Putamen (tissue), 1 donor: ENCODE data around the gene USPL1.
A peak's percentile ranks its signal among the peaks of the same experiment; 100 is the strongest.
"Not testable (repeated sequence)": the region's sequence is repeated elsewhere in the genome, so short reads cannot be mapped to it uniquely, and the experiment has no call there.

Experiments
- DNase-seq: peaks from one replicate; pipeline ENCODE4 v3.0.0-alpha.2; 2016; ENCODE audit warnings: low spot score

The USPL1 gene

DNA sequence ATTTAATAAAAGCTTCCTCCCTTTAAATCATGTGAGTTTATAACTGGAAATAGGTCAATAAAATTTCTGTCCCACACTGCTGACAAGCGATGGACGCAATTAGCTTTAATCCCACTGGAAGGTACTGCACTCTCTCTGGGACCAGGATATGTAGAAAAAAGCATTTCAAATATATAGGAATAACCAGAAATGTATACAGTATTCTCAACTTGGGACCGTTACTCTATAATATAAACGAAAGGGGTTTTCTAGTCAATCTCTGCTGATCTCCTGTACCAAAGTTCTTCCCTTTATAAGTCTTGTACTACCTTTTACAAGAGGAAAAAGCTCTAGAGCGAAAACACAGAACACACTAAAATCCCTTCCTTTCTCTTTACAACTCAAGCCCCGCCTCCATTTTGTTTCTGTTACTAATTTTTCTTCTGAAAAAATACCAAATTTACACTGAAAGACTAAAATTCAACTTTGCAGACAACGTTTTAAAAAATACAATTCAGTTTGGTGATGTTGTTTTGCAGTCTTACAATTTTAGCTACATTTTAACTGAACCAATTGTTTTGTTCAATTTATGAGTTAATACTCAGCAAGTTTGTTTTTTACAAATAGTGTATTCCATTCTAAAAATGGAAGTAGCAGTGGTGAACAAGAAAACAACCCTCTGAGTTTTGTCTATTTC lies 1.7 kb upstream of the USPL1 start:
- DNase-seq, result no peak

DNA sequence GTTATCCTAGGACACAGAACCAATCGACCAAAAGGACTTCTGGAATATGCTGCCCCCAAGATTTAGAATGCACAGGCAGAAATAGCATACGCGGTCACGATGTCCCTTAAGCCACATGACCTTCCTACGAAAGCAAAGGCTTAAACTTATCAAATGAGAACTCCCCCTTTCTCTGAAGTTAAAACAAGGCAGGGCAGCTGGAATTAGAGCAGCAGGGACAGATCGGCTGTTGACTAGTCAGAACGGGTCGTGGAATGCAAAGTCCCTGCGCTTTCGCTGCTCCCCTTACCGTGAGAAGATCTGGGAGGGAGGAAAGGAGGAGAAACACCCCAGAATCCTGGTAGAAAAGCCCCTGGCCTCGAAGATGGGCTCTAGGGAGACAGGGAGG lies 799 bp upstream of the USPL1 start:
- DNase-seq, result peak; percentile 89

DNA sequence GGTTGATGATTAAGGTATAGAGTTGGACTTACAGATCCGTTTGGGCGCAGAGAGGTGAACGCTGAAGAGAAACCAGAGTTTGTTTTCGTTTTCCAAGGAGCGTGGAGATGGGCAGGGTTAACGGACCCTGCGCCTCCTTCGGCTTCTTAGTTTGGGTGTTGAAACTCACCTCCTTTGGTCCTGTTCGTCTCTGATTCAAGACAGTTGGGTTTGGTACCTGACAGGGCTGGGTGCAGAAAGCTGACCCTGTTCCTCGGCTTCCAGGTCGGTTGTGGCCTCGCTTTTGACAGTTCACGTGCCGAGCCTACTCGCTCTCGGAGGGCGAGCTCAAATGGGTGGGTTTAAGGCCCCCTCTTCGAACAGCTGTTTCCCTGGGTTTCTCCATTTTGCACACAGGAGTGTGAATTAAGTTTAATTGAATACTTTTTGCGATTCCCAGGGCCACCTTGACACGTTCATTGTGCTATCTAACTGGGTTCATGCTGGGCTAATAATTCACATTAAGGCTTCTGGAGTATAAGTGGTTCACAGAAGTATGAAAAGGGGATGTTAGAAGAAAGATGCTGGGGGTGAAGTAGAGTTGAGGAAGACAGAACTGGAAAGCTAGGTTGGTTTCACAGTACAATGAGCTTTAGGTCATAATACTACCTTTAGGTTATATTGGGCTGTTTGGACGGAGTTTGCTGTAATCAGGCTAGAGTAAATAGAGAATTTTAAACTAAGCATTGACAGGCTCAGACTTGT lies 638 bp downstream of the USPL1 start:
- DNase-seq, result no peak

DNA sequence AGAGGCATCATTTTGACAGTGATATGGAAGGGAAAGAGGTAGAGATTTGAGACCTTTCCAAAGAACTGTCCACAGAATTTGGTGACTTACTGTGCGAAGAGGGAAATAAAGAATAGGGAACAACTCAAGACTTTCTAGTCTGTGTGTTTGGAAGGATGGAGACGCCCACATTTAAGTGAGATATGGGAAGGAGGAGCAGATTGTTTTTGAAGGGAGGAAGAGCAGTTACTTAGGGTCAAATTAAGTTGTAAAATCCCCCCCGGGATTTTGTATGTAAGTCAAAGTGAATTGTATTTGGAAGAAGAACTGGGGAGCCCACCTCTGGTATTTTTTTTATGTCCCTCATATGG lies 1.2 kb downstream of the USPL1 start:
- DNase-seq, result no peak

DNA sequence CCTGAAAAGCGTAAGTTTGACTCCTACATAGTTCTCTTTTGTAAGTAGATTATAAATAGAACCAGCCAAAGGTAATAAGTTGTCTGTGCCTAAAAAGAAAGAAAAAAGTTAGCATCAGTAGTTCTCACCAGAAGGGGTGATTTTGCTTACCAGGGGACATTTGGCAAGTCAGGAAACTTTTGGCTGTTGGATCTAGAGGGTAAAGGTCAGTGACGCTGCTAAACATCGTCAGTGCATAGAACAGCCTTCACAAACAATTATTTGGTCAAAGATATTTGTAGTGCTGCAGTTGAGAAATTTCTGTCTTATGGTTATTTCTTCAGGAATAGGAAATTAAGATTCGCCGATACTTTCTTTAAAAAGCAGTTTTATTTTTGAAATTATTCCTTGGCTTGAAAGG lies 2.0 kb downstream of the USPL1 start:
- no peak for DNase-seq

DNA sequence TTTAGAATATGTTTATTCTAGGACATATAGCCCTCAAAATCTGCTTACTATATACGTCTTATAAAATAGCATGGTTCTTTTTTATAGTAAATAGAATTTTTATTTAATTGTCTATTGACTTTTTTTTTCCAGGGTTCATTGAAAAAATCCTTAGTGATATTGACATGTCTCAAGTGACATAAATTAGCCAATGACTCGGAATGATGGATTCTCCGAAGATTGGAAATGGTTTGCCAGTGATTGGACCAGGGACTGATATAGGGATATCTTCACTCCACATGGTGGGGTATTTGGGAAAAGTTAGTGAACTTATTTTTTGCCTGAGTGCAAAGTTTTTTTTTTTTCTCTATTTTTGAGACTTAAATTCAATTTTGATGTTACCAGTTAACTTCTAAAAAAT lies 3.2 kb downstream of the USPL1 start:
- no peak for DNase-seq

DNA sequence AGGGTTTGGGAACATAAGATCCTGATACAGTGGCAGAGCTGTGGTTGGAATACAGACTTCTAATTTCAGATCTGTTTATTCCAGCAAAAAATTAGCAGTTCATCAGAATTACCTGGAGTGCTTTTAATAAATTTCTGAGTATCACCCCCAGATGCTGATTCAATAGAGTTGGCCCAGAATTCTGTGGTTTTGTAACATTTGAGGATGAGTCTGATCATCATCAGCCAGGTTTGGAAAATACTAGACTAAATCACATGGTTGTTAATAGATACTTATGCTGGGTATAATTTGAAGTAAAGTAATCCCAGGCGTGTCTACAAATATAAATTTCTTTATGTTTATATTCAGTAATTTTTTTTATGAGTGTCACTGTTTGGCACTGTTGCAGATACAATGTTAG lies 4.8 kb downstream of the USPL1 start:
- no peak for DNase-seq

DNA sequence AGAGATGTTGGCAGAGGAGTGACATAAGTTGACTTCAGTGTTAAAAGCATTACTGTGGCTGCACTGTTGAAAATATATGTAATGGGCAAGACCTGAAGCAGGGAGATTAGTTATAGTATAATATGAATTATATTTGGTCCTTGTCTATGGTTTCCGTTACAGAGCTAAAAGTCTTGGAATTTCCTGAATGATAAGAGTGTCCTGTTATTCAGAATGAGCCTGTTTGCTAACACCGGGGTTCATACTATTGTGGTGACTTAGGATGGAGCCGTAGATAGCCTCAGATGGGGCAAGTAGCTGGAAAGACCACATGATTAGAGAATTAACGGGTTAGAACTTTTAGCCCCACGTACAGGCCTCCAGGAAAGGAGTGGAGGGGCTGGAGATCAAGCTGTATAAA lies 5.7 kb downstream of the USPL1 start:
- DNase-seq, result no peak

DNA sequence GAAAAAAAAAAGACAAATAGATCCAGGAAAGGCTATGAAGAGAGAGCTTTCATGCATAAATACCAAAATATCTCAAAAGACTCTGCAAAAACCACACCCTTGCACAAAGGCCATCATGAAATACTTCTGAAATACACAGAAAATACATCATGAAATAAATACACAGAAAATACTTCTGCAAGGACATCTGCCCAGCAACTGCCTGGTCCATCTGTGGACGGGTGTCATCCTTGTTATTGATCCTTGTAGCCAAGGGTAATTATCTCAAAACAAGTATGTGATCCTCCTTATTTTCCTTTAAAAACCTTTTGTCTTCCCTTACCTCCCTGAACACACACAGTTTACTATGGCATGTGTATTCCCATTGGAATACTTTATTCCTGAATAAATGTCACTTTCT lies 6.9 kb downstream of the USPL1 start:
- DNase-seq, result no peak

DNA sequence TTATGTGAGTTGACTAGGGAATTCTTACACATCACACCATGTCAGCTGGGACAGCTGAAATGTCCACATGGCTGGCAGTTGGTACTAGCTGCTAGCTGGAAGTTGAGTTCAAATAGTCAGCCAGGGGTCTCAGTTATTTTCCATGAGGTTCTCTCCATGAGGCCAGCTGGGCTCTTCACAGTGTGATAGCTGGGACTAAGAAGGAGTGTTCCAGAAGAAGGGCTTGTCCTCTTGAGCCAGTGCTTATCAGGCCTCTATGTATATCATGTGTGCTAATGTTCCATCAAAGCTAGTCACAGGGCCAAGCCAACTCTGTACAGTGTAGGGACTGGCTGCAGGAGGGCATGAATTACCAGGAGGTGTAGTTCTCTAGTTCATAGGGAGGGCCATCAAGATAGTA lies 11.8 kb downstream of the USPL1 start:
- no peak for DNase-seq

DNA sequence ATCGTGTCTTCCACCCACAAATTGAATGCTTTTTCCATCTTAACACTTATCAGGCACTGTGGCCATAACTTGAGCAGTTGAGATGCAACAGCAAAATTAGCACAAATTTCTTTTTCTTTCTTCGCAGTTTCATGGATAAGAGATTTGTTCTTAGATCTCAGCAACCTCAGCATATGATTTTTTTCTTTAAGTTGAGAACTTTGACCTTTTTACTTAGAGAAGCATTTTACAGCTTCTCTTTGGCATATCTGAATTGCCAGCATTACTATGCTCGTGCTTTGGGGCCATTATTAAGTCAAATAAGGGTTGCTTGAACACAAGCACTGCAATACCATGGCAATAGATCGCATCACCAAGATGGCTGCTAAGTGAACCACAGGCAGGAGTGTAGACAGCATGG lies 16.1 kb downstream of the USPL1 start:
- no peak for DNase-seq

DNA sequence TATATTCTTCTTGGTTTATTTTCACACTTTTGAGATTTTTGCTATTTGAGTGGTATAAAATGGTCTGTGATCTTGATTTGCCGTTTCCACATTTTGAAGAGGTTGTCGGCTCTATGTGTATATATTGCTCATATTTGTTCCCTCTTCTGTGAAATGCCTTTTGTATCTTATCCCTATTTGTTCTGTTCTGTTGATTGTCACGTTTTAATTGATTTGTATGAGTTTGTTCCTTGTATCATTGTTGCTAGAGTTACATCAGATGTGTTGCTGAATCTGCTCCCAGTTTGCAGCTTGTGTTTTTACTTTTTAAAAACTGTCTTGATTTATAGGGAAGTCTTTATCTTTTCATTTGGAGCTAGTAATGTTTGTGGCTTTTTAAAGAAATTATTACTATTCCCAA lies 17.1 kb downstream of the USPL1 start:
- no peak for DNase-seq

DNA sequence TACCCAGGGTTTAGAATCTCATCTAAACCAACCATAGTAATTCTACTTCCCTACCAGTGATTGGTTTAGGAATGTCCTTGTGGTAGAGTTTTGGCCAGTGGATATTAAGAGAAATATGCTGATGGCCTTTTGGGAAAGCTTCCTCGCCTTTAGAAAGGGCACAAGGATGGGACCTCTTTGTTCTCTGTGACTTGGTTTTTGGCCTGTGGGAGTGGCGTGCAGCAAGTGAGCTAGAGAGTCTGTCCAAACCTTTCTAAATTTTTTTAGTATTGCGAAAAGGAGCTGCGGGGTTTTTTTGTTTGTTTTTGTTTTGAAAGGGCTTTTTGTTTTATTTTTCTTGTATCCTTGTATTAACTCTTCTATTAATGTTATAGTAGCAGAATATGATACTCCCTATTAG lies 20.6 kb downstream of the USPL1 start:
- no peak for DNase-seq

DNA sequence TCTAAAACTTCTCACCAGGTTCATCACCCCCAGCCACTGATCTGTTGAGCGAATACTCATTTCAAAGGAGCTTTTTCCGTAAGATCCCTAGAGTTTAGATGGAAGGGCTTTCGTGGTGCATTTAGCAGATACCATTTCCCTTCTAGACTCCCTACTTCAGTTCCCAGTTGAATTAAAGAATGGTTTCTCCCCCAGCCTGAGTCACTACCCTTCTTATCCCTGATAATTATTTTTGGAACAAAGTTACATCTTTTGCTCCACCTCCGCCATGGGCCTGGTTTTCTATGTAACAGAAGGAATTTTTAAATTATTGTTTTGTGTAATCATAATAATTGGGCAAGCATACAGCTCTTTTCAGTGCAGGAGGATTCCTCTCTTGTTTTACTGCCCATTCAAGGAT lies 22.0 kb downstream of the USPL1 start:
- DNase-seq, result peak; percentile 74

DNA sequence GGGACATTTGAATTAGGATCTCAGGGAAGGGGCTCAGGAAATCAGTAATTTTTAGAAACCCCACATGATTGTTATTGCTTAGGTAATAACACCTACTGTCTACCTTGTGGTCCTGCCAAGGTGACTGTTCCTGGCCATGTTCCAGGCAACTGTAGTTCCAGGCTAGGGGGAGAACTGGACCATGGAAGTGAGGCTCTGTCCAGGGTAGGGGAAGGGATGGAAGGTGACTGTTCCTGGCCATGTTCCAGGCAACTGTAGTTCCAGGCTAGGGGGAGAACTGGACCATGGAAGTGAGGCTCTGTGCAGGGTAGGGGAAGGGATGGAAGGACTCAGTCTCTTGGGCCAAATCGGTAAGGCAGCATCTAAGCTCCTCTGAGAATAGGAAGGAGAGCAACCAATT lies 23.5 kb downstream of the USPL1 start:
- DNase-seq, result not testable (repeated sequence)

DNA sequence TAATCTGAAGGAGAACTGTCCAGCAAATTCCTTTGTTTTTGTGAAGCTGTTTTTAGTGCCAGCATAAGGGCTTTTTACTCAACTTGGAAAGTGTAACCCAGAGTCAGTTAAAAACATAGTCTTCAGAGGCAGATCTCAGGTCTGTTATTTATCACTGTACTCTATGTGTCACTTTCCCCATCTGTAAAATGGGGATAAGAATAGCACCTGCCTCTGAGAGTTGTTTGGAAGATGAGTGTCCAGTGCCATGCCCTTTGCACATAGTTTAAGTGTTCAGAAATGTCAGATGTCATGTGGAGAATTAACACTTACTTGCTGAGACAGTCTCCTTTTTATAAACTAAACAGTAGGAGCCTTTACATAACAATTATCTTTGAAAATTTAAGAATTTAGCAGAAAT lies 27.9 kb downstream of the USPL1 start:
- DNase-seq, result no peak

DNA sequence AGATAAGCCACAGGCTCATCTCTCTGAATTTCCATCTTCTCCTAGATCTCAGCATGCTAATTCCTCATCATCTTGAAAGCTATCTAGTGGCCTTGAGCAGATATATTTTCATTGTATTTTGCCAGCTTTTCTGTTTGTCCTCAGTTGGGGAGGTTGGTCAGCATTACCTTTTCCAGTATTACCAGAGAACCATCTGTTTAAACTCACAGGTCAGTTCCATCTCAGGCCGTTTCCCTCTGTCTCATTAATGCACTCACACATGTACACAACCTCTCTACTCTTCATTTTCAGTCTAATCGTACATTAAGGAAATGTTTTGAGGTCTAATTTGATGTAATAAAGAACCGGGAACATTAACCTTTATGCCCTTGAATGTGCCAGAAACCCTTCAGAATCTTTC lies 29.7 kb downstream of the USPL1 start:
- no peak for DNase-seq

DNA sequence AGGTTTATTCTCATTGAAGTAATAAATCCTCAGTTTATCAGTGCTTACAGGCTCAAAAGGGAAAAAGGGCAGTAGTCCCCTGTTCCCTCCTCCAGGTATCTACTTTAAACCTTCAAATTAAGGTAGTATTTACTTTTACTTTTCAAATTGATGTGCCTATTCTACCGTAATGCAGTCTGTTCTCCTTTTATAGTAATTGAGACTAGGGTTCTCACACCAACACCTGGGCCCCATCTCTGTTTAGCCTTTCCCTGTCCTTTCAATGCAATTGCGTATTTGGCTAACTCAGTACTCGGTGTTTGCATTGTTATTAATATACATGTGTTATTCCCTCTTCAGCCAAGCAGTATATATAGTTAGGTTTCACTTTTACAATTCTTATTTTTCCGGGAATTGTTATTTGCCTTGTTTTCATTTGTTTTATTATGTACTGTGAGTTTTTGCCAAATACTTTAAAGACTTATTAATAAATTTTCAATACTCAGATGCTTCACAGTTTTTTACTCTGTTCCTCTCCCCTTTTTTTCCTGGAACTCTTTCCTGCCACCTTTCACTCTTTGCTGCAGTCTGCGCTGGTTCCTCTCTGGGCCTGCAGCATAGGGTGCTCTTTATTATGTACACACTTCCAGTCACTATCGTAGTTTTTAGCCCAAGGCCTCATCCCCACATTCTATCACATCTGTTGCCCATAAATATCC lies 30.3 kb downstream of the USPL1 start:
- no peak for DNase-seq

DNA sequence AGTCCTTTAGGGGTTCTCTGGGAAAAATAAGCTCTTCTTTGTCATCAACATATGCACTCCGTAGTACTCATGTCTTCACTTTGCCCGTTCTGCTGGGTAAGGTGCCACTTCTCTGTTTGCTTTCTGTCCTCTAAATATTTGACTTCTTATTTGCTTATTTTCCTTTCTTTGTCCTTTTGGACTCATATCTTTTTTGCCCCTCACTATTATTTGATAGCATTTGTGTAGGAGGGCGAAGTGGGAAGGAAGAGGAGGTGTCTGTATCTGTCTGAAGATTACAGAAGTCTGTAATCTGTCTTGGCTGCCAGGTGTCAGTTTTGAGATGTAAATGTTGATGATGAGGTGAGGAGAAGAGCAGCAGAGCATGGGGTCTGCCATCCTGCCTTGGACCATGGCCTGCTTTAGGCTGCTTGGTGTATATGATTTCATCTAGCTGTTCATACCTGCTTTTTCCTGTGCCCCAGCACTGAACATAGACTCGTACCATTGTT lies 30.8 kb downstream of the USPL1 start:
- DNase-seq, result no peak

DNA sequence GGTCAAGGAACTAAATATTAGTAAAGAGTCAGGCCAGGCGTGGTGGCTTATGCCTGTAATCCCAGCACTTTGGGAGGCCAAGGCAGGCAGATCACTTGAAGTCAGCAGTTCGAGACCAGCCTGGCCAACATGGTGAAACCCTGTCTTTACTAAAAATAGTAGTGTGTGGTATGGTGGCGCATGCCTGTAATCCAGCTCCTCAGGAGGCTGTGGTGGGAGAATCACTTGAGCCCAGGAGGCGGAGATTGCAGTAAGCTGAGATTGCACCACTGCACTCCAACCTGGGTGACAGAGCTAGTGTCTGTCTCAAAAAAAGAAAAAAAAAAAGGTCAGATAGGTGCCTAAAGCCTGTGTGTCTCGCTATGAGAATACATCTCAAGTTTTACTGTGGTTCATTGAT lies 33.9 kb downstream of the USPL1 start:
- DNase-seq, result not testable (repeated sequence)

DNA sequence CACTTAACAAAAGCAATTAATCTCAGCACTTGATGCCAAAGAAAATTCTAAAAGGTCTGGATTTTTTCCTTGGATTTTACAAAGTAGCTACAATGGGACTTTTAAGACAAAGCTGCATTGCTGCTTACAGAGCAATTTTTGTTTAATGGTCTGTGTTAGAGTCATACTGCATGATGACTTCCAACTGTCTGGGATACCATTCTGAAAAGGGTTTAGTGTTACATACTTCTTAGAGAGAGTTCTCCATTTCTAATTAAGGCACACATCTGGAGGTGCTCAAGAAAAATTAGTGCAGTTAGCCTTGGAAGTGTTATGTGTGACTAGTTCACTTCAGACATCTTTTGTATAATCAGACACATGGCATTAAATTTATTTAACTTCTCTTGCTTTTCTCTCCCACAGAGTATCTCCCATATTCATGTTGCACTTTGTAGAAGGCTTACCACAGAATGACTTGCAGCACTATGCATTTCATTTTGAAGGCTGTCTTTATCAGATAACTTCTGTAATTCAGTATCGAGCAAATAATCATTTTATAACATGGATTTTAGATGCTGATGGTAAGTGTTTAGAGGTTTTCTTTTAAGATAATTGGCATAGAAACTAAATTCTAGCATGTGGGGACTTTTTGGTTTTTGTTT lies 35.1 kb downstream of the USPL1 start:
- DNase-seq, result no peak

DNA sequence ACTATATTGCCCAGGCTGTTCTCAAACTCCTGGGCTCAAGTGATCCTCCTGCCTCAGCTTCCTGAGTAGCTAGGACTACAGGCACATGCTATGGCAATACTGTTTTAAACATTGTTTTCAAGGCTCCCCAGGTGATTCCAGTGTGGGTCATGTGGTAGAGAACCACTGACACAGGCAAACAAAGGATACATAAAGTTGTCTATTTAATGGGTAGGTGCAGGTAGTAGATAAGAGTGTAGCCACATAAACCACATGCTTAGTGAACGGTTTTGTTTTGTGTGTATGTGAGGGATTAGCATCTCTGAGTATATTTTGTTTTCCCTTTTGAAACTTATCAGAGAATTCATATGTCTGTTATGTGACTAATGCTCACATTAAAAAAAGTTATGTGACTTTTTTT lies 36.7 kb downstream of the USPL1 start:
- DNase-seq, result no peak

DNA sequence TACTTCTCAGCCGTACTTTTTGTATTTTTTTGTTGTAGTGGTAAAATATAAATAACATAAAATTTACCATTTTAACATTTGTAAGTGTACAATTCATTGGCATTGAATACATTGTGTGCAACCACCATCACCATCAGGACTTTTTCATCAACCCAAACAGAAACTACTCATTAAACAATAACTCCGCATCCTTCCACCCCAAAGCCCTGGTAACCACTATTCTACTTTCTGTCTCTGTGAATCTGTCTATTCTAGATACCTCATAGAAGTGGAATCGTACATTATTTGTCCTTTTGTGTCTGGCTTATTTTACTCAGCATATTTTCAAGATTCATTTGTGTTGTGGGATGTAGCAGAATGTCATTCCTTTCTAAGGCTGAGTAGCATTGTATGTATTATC lies 38.5 kb downstream of the USPL1 start:
- DNase-seq, result no peak
